ENCODE results near the gene PTPN4. TPM values are rescaled to one million over a fixed set of nuclear protein-coding genes. Genes with fewer than 3 reads are reported as not detected.

The PTPN4 gene
- total and polyA plus RNA-seq, 2 of the 8 experiments (the other 6 are each of a cell fraction or from before 2014, with no cell fraction given): 28.5 to 105 TPM

GRCh38 chr2:119940856-119941255 lies 181.1 kb downstream of the PTPN4 start:
- no peak overlapping the region for H2BK20ac ChIP-seq (ENCODE audit: low read length)
- no peaks in the 10 kb centered on the region for H3K27me3 ChIP-seq (replicated peaks in 1 of 4; ENCODE audit: control insufficient read depth in 3 of 4, extremely low read depth in 1 of 4, insufficient read depth in 3 of 4, low read length in 3 of 4)
- H3K9ac ChIP-seq (replicated peaks in 1 of 4; ENCODE audit: extremely low read depth in 1 of 4, low read depth in 3 of 4, low read length in 3 of 4): no peak overlapping the region
- no peak overlapping the region for H4K91ac ChIP-seq (replicated peaks; ENCODE audit: insufficient read length, low read length)
- H3K36me3 ChIP-seq (ENCODE audit: control insufficient read depth in 2 of 4, insufficient read depth in 4 of 4, low read length in 3 of 4): peaks cover 2 to 40% (median 22%) of the 10 kb centered on the region in 4 experiments; a peak in 7 of 8 replicates
- no peaks in the 10 kb centered on the region for H3K79me1 ChIP-seq (ENCODE audit: low read depth, low read length)
- no peak overlapping the region for H2AFZ ChIP-seq (ENCODE audit: low read length)
- H2BK12ac ChIP-seq (ENCODE audit: low read depth, low read length): no peak overlapping the region
- H2AK5ac ChIP-seq (ENCODE audit: low read depth, low read length): no peak overlapping the region
- no peaks in the 10 kb centered on the region for H3K79me2 ChIP-seq (ENCODE audit: control insufficient read depth in 1 of 2, insufficient read depth in 2 of 2, low read length in 2 of 2)
- ChIA-PET POLR2A (ENCODE audit: partially characterized antibody) (no interaction called here), CTCF (ENCODE audit: partially characterized antibody) (interaction anchor here (0.8 to 1.5 kb wide), 5 partner anchors 9 to 238 kb away, joined by 3 to 4 read pairs (median 3); no protein-coding TSS in a partner anchor)
- no peak overlapping the region for H3K4me2 ChIP-seq (ENCODE audit: insufficient read depth in 1 of 2, low read depth in 2 of 2, low read length in 2 of 2)
- H3K4ac ChIP-seq (replicated peaks; ENCODE audit: insufficient read length, low read depth, low read length): no peak overlapping the region
- H2BK15ac ChIP-seq (ENCODE audit: low read length): no peak overlapping the region
- no peaks in the 10 kb centered on the region for H3K9me3 ChIP-seq (ENCODE audit: insufficient read depth in 2 of 2, low read depth in 1 of 2, low read length in 1 of 2)
- H3K23ac ChIP-seq (ENCODE audit: insufficient read length): no peak overlapping the region
- no peak for FAIRE-seq
- H3K14ac ChIP-seq (ENCODE audit: insufficient read length): no peak overlapping the region
- peaks cover 0 to 4% of the 10 kb centered on the region in 2 experiments for H4K20me1 ChIP-seq (replicated peaks in 1 of 2; ENCODE audit: control insufficient read depth in 1 of 2, insufficient read depth in 2 of 2, low read length in 2 of 2)
- H3K4me3 ChIP-seq (ENCODE audit: extremely low read depth in 1 of 4, insufficient read depth in 2 of 4, low read depth in 3 of 4, low read length in 4 of 4): no peak overlapping the region
- H3K27ac ChIP-seq (ENCODE audit: low read depth, low read length): no peak overlapping the region
- no peak overlapping the region for H2BK5ac ChIP-seq (ENCODE audit: low read depth, low read length)
- DNase-seq (ENCODE audit: low read depth in 1 of 2, low spot score in 2 of 2): no peak
- no peaks in the 10 kb centered on the region for H3K4me1 ChIP-seq (replicated peaks in 1 of 4; ENCODE audit: control insufficient read depth in 3 of 4, insufficient read depth in 4 of 4, low read length in 3 of 4)
- H3K18ac ChIP-seq (ENCODE audit: extremely low read depth, low read length): no peak overlapping the region
- H3K23me2 ChIP-seq (ENCODE audit: low read depth, low read length): no peaks in the 10 kb centered on the region
- no peak overlapping the region for H2BK120ac ChIP-seq (replicated peaks; ENCODE audit: low read depth, low read length)
- no peak overlapping the region for H4K5ac ChIP-seq (ENCODE audit: insufficient read length, low read depth, low read length)
- no peak overlapping the region for H4K8ac ChIP-seq (ENCODE audit: extremely low read depth, insufficient read depth, low read length)
- no peak overlapping the region for H3K56ac ChIP-seq (replicated peaks; ENCODE audit: insufficient read length, low read depth, low read length)
- TF ChIP-seq RXRA (IDR thresholded peaks at IDR 0.05; ENCODE audit: insufficient read depth, low read depth, low read length): no peak
- TF ChIP-seq SP2 (IDR thresholded peaks at IDR 0.05; ENCODE audit: low read length): no peak
- TF ChIP-seq CTCF (IDR thresholded peaks at IDR 0.05; ENCODE audit: control extremely low read depth in 1 of 3, insufficient read depth in 1 of 3, low read depth in 1 of 3, low read length in 3 of 3): no peak
- no peak for TF ChIP-seq RBBP5 (IDR thresholded peaks at IDR 0.05; ENCODE audit: borderline replicate concordance, low read depth, low read length)
- TF ChIP-seq JUND (IDR thresholded peaks at IDR 0.05; ENCODE audit: low read length): no peak
- no peak for TF ChIP-seq NRF1 (IDR thresholded peaks at IDR 0.05; ENCODE audit: low read depth, low read length)
- no peak for TF ChIP-seq YY1 (IDR thresholded peaks at IDR 0.05; ENCODE audit: low read depth, low read length)
- no peak for TF ChIP-seq RFX5 (IDR thresholded peaks at IDR 0.05; ENCODE audit: borderline replicate concordance, low read depth, low read length)
- no peak for TF ChIP-seq ATF3 (IDR thresholded peaks at IDR 0.05; ENCODE audit: insufficient read depth, low read depth, low read length)
- TF ChIP-seq EP300 (IDR thresholded peaks at IDR 0.05; ENCODE audit: borderline replicate concordance in 1 of 2, low read depth in 2 of 2, low read length in 2 of 2): no peak
- no peak for TF ChIP-seq KDM5A (IDR thresholded peaks at IDR 0.05; ENCODE audit: low read length)
- no peak for TF ChIP-seq HDAC6 (IDR thresholded peaks at IDR 0.05; ENCODE audit: low read depth, low read length)
- TF ChIP-seq TAF1 (IDR thresholded peaks at IDR 0.05; ENCODE audit: low read depth, low read length): no peak

Data from H1 (cell line).